ENCODE measurements around the gene ZNF76. TPM values are rescaled to one million over a fixed set of nuclear protein-coding genes. Genes with fewer than 3 reads are reported as not detected.

Gene ZNF76
- polyA plus RNA-seq, 1 donor from 2014 or later = 26.3 TPM

- Histone ChIP-seq H3K9me2 (ENCODE audit: insufficient read depth, low read length) (no peaks in the 10 kb centered on the region), H3K9ac (ENCODE audit: low read length) (no peak overlapping the region), H3K36me3 (ENCODE audit: insufficient read depth, low read length) (no peaks in the 10 kb centered on the region), H4K20me1 (ENCODE audit: insufficient read depth) (no peaks in the 10 kb centered on the region), H3K9me3 (ENCODE audit: low read length) (no peaks in the 10 kb centered on the region), H3F3A (ENCODE audit: insufficient read depth, low read length, poor library complexity, severe bottlenecking) (no peaks in the 10 kb centered on the region), H3K27me3 (ENCODE audit: insufficient read depth, low read depth, low read length) (no peaks in the 10 kb centered on the region), H2AFZ (ENCODE audit: low read depth, low read length) (no peak overlapping the region), H3K79me2 (replicated peaks; ENCODE audit: insufficient read depth, low read length) (no peaks in the 10 kb centered on the region), H3K27ac (ENCODE audit: low read length) (no peak overlapping the region), H3K4me2 (ENCODE audit: low read length) (no peak overlapping the region), H3K4me3 (ENCODE audit: low read length) (no peak overlapping the region)
- no peak for TF ChIP-seq EP300 (conservative IDR thresholded peaks at IDR 0.05; ENCODE audit: poor library complexity, severe bottlenecking)
- TF ChIP-seq RAD21 (conservative IDR thresholded peaks at IDR 0.05) = no peak
- TF ChIP-seq POLR2AphosphoS5 (IDR thresholded peaks at IDR 0.05) = no peak
- TF ChIP-seq MXI1 (conservative IDR thresholded peaks at IDR 0.05; ENCODE audit: poor library complexity, severe bottlenecking) = no peak
- no peak for TF ChIP-seq TAF1 (IDR thresholded peaks at IDR 0.05; ENCODE audit: low read depth)
- TF ChIP-seq EZH2 (IDR thresholded peaks at IDR 0.05; ENCODE audit: borderline replicate concordance, insufficient read depth, low read length, poor library complexity, severe bottlenecking) = no peak
- TF ChIP-seq REST (IDR thresholded peaks at IDR 0.05; ENCODE audit: borderline replicate concordance) = no peak
- TF ChIP-seq CTCF (IDR thresholded peaks at IDR 0.05; ENCODE audit: poor library complexity, severe bottlenecking) = no peak
- TF ChIP-seq SMC3 (conservative IDR thresholded peaks at IDR 0.05; ENCODE audit: poor library complexity) = no peak
Measured at GRCh38 chr6:35238843-35239289, 20.7 kb upstream of the ZNF76 start.

- Histone ChIP-seq H3K9me2 (ENCODE audit: insufficient read depth, low read length) (no peaks in the 10 kb centered on the region), H3K9me3 (ENCODE audit: low read length) (no peaks in the 10 kb centered on the region), H2AFZ (ENCODE audit: low read depth, low read length) (no peak overlapping the region), H3K36me3 (ENCODE audit: insufficient read depth, low read length) (no peaks in the 10 kb centered on the region), H3K4me3 (ENCODE audit: low read length) (no peak overlapping the region), H3K27me3 (ENCODE audit: insufficient read depth, low read depth, low read length) (no peaks in the 10 kb centered on the region), H3K27ac (ENCODE audit: low read length) (no peak overlapping the region), H3K9ac (ENCODE audit: low read length) (no peak overlapping the region), H4K20me1 (ENCODE audit: insufficient read depth) (no peaks in the 10 kb centered on the region), H3F3A (ENCODE audit: insufficient read depth, low read length, poor library complexity, severe bottlenecking) (no peaks in the 10 kb centered on the region), H3K79me2 (replicated peaks; ENCODE audit: insufficient read depth, low read length) (no peaks in the 10 kb centered on the region), H3K4me2 (ENCODE audit: low read length) (no peak overlapping the region)
- TF ChIP-seq SMC3 (conservative IDR thresholded peaks at IDR 0.05; ENCODE audit: poor library complexity) (no peak), EP300 (conservative IDR thresholded peaks at IDR 0.05; ENCODE audit: poor library complexity, severe bottlenecking) (no peak), CTCF (IDR thresholded peaks at IDR 0.05; ENCODE audit: poor library complexity, severe bottlenecking) (no peak), EZH2 (IDR thresholded peaks at IDR 0.05; ENCODE audit: borderline replicate concordance, insufficient read depth, low read length, poor library complexity, severe bottlenecking) (no peak), TAF1 (IDR thresholded peaks at IDR 0.05; ENCODE audit: low read depth) (no peak), POLR2AphosphoS5 (IDR thresholded peaks at IDR 0.05) (no peak), REST (IDR thresholded peaks at IDR 0.05; ENCODE audit: borderline replicate concordance) (no peak)
Measured at GRCh38 chr6:35239581-35239980, 20.0 kb upstream of the ZNF76 start.
